GM21515 (cell line): ENCODE measurements around the gene ELN.

Experiments
- ATAC-seq: cut with Tn5 transposase; IDR thresholded peaks from one replicate; pipeline ENCODE4 v1.9.1; 2021; ENCODE audit not compliant: unreplicated experiment

The ELN gene

DNA sequence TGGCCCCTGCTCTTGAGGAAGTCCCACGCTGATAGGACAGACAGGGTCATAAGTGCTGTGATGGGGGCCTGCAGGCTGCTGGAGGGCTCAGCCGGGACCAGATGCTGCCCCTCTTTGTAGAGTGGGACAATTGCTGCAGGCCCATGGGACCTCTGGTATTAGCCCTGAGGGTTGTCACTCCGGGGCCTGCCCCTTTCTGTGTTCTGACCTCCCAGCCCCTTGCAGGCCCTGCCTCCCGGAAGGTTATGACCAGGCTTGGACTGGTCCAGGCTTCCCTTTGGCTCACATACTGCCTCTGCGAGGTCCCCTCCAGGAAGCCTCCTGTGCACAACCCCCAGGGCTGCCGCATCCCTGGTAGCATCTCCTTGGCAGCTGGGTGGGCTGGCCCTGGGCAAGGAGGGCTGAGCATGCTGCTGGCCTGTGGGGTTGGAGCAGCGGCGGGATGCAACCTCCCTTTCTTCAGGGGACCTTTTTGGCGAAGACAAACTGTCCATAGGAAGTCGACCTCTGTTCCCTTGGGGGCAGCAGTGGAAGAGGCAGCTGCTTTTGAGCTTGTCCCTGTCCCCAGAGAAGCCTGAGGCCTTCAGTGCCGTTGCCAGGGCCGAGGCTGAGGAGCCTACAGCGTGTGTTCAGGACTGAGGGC, 64.5 kb downstream of the ELN start:
- ATAC-seq: peak; percentile 31

DNA sequence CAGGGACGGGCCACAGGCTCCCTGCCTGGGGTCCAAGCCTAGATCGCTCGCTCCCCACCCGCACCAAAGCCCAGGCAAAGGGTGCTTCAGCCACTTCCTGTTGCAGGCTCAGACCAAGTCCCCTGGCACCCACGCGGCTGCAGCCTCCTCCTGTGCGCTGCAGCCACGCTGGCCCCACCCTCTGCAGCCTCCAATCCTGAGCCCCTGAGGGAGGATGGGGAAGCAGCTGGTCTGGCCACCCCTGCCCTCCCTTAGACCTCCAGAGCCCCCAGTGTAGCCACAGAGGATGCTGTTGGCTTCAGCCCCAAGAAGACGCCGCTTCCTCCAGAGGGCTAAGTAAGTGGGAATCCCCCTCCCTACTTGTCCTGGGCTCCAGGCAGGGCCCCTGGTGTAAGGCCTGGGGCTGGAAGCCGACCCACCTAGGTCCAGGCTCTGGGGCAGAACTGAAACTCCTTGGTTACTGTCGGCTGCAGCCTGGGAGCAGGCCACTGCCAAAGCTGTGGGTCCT, 65.0 kb downstream of the ELN start:
- peak; percentile 55 for ATAC-seq

DNA sequence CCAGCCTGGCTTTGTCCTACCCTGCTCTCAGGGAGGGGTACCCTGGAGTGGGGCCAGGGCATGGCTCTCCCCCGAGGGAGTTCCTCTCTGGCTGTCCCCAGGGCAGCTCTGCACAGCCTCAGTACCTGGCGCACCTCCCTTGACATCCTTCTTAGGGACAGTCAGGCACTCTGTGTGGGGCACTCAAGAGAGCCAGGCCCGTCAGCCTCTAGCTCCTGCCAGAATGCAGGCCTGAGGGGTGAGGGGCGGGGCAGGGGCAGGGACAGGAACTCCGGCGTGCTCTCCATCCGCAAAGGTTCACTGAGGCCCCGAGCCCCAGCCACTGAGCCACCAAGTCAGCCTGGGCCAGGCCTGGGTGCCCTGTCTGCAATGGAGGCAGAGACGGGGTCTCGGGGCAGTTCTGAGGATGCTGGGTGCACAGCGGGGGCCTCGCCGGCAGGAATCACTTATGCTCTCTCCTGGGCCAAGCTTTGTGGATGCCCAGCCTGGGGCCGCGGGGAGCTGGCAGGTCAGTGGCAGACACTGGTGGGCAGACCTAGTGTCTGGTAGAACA, 65.8 kb downstream of the ELN start:
- peak; percentile 3 for ATAC-seq

DNA sequence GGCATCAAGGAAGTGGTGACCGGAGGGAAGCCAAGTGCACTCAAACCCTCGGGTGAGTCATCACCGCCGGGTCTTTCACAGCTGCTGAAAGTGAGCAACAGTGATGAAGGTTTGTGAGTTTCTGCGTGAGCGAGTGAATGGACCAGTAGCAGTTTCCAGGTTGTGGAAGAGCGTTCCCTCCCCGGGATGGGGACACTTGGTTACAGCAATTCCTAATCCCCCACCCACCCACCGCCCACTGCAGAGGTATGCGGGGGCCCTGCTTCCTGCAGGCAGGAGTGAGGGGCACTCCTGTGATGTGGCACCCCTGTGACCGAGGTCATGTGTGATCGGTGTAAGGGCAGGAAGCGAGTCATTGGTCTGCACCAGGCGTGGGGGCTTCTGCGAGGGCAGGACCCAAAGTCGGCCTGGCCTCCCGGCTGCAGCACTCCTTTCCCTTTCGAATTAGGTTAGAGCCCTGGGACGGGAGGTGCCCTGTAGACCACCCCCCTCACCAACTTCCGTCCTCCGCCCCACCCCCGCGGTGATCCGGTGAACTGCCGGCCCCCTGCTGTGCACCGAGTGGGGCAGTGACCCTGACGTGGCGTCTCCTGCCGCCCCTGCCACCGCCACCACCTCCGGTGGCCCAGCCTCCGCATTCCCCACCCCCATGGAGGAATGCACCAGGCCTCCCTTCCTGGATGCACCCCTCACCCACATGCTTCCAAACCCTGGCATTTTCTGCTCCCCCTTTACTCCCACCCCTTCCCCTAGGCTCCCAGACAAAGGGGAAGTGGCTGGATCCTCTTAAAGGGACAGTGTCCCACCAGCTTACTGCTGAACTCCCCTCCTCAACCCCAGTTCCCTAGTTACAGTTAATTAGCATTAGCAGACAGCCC, 66.5 kb downstream of the ELN start:
- peak; percentile 35 for ATAC-seq

DNA sequence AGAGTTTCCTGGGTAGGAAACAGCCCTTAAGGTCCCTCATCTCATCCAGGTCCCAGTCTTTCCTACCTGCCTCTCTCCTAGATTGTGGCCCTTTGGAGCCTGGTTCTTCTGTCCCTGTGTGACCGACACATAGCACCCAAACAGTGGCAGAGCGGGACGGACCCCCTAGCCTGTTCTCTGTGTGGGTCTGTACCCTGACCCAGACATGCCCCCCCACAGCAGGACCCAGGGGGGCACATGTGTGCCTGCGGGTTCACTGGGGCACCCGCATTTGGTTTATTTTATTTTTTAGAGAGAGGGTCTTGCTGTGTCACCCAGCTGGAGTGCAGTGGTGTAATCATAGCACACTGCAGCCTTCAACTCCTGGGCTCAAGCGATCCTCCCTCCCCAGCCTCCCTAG, 67.2 kb downstream of the ELN start:
- no peak for ATAC-seq

DNA sequence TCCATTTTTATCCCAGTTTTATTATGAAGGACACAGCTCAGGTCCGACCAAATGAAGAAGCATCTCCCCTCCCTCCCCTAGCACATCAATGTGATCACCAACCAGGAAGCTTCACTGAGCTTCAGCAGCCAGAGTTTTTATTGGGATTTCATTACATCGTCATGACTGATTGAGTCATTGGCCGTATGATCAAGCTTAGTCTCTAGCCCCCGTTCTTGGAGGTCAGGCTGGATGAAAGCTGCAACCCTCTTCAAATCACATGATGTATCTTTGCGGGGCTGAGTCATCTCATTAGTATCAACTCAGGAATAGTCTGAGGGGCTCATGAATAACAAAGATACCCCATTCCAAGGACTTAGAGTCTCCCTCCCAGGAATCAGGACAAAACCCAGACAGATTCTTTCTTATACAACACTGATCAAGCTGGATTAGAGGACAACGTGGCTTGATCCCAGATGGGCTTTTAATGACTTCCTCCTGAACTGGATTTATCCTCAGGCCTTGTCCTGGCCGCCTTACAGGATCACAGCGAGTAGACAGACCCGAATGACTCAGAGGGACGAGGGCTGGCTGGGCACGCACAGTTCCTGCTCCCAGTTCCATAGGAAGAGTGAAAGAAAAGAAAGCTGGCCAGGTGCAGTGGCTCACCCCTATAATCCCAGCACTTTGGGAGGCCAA, 70.1 kb downstream of the ELN start:
- ATAC-seq: no peak

DNA sequence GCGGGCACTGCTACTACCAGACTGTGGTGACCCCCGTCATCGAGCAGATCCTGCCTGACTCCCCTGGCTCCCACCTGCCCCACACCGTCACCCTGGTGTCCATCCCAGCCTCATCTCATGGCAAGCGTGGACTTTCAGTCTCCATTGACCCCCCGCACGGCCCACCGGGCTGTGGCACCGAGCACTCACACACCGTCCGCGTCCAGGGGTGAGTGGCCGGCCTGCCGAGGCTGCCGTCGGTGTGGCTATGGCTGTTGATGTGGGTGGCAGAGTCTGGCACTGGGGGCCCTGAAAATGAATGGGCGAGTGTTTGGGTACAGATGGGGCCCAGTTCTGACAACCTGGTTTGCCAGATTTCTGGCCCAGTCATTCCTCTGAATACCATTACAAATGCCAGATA, 71.1 kb downstream of the ELN start:
- no peak for ATAC-seq

DNA sequence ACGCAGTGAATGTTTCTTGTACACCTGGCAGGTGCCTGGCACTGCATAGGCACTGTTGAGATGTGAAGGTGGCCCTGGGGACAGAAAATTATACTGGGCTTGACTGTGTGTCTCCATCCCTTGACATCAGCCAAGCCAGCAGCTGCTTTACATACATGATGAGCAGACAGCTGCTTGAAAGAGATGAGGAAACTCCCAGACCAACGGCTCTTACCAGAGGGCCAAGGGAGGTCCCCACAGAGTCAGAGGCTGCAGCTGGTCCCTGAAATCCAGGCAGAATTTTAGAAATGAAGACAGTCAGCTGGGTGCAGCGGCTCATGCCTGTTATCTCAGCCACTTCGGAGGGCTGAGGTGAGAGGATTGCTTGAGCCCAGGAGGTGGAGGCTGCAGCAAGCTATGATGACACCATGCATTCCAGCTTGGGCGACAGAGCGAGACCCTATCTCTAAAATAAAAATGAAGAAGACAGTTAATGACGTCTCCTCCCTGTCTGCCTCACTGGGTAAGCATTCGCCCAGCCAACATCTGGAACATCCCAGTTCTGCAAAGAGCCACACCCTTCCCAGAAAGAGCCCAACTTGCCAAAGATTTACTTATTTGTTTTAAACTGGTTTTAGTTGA, 73.2 kb downstream of the ELN start:
- ATAC-seq: peak; percentile 82

DNA sequence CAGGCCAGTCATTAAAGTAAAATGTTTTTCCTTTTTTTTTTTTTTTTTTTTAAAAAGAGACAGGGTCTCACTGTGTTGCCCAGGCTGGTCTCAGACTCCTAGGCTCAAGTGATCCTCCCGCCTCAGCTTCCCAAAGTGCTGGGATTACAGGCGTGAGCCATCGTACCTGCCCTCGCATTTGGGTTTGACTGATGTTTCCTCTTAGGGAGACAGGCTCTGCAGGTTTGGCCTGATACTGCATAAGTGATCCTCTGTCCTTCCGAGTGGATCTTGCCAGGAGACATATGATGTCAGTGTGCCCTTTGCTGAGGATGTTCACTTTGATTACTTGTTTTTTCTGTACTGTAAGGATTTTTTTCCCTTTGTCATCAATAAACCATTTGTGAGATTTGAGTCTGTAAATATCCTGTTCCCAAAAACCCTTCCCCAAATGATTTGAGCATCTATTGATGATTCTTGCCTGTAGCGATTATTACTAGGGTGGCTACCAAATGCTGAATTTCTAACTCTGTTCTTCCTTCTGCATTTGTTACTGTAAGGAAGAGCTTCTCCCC, 75.3 kb downstream of the ELN start:
- ATAC-seq: no peak

DNA sequence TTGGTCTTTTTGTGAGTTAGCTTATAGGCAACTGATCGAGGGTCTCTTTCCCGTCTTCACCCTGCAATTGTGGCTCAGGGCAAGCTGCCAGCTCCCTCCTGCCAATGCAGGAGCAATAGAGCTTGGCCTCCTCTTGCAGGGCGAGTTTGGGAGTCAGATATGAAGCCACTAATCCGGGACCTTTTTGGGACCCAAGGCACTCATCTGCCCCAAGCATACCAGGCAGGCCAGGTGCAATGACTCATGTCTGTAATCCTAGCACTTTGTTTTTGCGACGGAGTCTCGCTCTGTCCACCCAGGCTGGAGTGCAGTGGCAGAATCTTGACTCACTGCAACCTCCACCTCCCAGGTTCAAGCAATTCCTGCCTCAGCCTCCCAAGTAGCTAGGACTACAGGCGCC, 76.7 kb downstream of the ELN start:
- ATAC-seq: no peak

DNA sequence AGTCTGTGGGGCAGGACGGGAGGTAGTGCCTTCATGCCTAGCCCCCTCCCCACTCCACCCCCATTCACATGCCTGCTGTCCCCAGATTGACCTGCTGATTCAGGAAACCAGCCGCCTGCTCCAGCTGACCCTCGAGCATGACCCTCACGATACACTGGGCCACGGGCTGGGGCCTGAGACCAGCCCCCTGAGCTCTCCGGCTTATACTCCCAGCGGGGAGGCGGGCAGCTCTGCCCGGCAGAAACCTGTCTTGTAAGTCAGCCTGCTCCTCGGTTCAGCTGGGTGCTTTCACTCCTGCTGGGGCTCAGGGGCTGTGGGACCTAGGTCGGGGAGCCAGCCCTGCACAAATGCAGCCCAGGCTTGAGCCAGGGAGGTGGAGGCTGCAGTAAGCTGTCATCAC, 78.0 kb downstream of the ELN start:
- ATAC-seq: no peak

DNA sequence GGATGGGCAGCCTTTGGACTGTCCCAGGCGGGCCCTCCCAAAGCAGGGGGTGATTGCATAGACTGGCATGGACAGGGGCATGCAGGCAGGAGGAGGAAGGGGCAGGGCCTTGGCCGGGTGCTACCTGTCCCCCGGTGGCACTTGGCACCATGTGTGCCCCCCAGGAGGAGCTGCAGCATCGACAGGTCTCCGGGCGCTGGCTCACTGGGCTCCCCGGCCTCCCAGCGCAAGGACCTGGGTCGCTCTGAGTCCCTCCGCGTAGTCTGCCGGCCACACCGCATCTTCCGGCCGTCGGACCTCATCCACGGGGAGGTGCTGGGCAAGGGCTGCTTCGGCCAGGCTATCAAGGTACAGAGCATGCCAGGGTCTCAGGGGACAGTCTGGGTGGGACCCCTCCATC, 78.9 kb downstream of the ELN start:
- no peak for ATAC-seq

DNA sequence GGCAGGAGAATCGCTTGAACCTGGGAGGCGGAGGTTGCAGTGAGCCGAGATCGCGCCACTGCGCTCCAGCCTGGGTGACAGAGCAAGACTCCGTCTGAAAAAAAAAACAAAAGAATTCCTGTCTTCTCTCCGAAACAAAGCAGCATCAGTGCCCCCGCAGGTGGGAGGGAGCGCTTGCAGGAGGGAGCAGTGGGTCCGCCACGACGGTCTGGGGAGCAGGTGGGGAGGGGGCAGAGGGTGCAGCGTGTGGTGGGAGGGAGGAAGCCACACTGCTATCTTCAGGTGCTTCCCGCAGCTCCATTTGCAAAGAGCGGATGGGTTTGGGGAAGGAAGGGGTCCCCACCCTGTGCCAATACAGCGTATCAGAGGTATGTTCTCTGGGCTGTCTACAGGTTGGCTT, 87.4 kb downstream of the ELN start:
- ATAC-seq: no peak

DNA sequence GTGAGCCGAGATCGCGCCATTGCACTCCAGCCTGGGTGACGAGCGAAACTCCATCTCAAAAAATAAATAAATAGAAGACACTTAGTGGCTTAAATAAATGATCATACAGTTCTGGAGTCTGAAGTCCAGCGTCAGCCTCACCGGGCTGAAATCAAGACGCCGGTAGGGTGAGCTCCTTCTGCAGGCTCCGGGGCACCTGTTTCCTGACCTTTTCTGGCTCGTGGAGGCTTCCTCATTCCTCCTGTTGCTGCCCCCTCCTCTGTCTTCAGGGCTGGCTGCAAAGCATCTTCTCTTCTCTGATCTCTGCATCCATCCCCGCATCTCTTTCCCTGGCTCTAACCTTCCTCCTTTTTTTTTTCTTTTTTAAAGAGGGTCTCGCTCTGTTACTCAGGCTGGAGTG, 88.4 kb downstream of the ELN start:
- no peak for ATAC-seq
